Left forelimb (tissue), 1 donor: ENCODE data around the gene CCDC137.

ENCODE experiments used
- DNase-seq: peaks from one replicate; pipeline ENCODE4 v3.0.0-alpha.2; 2018; ENCODE audit warnings: low spot score

The CCDC137 gene

GRCh38 chr17:81702934-81703746 is 36.6 kb downstream of the CCDC137 start, which contains the start of gene MRPL12:
Gene MRPL12 (plus strand): TSS chr17:81703367. CDS start chr17:81703502, 135 bp downstream.
- peak; percentile 93 for DNase-seq

GRCh38 chr17:81703747-81704654 is 37.5 kb downstream of the CCDC137 start:
- DNase-seq = no peak

GRCh38 chr17:81705518-81706231 is 39.1 kb downstream of the CCDC137 start:
- DNase-seq = no peak

- DNase-seq = no peak
Observed at GRCh38 chr17:81706232-81706611, 39.7 kb downstream of the CCDC137 start.

- DNase-seq = no peak
Observed at GRCh38 chr17:81706757-81707624, 40.5 kb downstream of the CCDC137 start.

DNA sequence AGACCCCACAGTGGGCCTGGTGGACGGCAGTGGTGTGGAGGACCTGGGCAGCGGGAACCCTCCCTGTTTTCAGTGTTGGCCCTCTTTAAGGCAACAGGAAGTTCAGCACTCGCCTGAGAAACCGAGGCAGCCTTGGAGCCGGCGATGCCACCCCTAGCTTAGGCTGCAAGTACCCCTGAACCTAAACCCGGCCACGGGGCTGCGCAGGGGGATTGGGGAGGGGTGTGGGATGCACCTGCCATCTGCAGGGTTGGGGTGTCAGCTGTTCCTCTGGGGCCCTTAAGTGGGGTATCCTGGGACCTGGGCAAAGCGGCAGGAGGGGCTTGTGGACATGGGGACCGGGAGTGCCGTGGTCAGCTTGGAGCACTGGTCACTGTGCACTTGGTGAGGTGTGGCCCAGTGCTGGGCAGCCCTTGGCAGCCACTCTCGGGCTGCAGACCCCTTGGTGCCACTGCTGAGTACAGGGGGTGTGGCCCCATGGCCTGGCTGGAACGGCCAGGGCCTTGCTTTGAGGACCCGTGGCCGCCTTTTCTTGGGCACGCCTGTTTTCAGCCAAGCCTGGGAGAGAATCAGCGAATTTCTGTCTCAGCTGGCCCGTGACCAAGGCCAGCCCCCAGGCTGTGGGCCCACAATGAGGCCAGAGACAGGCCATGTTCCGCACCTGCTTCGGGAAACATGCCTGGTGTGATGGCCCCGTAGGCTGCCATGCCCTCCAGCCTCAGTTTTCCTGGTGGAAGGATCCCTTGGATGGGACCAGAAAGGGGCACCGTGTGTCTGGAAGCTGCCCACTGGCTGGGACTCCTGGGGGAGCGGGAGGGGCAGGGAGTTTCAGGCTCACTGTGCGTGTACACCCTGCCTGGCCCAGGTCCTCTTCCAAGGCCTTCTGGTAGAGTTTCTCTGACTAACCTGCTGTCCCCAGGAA is 41.4 kb downstream of the CCDC137 start:
- DNase-seq = no peak

DNA sequence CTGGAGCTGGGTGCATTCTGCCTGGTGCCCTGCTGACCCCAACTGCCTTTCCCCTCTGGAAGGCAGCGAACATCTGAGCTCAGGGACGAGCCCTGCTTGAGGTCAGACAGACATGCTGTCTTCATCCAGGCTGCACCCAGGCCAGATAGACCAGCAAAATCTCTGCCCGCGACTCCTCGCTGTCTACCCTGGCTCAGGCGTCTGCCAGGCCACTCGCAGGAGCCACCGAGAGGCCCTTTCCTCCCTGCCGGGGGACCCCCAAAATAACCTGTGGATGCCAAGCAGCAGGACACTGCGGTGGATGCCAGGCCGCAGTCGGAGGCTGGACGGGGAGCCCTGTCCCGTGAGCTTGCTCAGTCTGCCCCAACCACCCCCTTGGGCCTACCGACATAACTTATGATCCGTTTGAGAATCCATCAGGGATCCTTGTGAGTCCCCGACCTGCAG is 42.2 kb downstream of the CCDC137 start:
- DNase-seq = no peak

DNA sequence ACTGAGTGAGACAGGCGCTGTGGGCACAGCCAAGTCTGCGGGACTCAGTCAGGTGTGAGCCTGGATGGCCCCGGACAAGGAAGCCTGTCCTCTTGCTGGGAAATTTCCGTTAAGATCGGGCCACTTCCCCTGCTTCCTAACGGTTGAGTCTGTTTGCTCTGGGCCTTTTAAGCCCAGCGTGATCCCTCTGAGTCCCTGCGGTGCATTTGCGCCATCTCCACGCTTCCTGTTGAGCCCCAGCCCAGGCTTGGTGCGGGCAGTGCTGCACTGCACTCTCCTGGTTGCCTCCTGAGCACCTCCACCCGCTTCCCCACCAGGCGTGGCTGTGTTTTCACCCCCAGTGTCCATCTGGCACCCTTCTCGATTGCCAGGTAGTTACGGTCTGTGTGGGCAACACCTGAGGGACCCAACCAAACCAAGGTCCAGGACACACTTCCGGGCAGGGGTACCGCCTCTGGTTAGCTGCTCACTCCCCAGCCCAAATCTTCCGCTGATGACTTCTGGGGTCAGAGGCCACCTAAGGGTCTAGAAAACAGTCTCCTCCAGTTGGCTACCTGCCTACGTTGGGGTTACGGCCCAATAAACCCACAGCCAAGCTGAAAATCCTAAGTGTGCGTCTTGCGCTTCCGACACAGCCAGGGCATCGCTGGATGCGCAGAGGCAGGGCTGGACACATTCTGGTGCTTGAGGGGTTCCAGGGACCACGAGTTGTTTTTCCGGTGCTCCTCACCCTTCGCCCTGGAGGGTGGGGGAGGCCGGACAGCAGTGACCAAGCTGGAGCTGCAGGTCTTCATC is 44.2 kb downstream of the CCDC137 start:
- no peak for DNase-seq

DNA sequence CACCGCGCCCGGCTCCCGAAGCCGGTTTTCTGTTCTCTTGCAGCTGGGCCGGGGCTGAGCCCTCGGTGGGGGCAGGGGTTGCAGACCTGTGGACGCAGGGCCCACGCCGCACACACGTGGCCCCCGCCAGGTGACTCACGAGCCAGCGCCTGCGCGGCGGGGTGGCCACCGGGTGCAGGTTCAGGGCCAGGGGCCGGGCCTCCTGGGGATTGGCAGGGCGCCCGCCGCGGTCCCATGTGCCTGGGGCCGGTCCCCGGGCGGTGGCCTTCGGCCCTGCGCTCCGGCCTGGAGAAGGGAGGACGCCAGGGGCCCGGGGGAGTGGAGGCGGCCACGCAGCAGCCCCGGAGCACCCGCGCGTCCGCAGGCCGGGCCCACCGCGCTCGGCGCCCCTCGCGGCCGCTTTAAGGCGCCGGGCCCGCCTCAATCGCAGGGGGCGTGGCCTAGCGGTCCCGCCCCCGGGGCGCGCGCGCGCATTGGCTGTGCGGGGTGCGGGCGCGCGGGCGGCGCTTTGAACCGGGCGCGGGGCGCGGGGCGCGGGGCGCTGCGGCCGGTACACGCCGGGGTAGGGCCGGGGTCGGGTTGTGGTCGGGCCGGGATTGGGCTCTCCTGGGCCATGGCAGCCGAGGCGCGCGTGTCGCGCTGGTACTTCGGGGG is 45.4 kb downstream of the CCDC137 start, which contains the start of gene SLC25A10:
Gene SLC25A10 (plus strand): TSS at position 471 of the 654 bp plus-strand sequence. CDS start 143 bp downstream, at position 614.
- peak; percentile 84 for DNase-seq

- no peak for DNase-seq
Observed at GRCh38 chr17:81712468-81713003, 46.0 kb downstream of the CCDC137 start.

- no peak for DNase-seq
Observed at GRCh38 chr17:81713004-81713555, 46.5 kb downstream of the CCDC137 start.

DNA sequence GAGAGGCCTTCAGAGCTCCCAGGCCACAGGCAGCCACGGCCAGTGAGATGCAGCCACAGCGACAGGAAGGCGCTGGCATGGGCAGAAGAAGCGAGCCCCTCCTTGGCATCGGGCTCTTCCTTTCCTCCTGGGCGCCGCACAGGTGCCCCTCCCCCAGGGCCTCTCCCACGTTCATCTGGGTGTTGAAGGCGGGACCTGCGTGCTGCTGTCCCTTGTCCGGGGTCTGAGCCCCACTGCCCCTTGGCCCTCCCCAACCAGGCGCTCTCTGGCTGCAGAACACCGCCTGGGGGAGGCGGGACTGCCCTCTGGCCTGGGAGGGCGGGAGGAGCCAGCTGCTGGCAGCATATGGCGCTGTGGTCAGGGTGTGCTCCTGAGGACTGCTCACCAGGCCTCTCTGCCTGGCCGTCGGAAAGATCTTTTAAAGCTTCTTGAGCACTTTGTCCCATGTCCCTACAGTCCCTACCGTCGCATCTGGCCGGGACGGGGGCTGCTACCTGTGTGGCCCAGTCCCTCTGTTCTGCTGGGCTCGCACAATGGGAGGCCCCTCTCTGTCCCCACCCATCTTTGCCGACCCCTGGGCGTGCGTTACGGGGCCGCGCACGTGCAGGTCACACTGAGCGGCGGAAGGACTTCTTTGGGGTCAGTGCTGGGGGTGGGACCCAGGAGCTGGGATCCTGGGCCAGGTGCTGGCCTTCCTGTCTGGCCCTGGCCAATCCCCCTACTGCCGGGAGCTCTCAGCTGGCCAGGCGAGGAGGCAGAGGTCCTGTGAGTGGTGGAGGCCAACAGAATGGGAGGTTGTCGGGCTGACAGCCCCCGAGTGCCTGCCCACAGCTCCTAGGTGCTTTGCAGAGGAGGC is 47.2 kb downstream of the CCDC137 start:
- DNase-seq = no peak

DNA sequence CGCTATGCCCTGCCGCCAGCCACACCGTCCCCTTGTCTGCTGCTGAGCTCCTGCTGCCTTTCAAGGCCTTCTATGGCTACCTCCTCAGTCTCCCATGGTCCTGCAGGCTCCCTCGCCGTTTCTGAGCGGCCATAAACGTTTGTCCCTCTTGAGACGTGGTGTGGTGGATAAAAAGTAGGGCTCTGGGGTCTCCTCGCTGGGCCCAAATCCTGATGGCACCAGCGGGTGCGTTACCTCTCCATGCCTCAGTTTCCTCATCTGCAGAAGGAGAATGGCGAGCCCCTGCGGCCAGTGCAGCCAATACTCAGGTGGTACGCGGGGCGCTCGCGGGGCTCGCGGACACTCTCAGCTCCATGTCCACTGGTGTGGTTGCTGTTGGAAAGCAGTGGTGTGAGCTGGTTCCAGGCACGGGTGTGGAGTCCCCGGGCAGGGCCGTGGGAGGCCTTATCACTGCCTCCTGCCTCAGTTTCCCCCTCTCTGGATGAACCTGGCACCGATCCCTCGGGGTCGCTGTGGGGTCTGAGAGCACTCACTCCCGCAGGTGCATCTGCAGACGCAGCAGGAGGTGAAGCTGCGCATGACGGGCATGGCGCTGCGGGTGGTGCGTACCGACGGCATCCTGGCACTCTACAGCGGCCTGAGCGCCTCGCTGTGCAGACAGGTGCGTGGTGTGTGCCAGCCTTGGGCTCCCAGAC is 48.0 kb downstream of the CCDC137 start:
- no peak for DNase-seq

- DNase-seq = no peak
Observed at GRCh38 chr17:81715107-81715871, 48.8 kb downstream of the CCDC137 start.

DNA sequence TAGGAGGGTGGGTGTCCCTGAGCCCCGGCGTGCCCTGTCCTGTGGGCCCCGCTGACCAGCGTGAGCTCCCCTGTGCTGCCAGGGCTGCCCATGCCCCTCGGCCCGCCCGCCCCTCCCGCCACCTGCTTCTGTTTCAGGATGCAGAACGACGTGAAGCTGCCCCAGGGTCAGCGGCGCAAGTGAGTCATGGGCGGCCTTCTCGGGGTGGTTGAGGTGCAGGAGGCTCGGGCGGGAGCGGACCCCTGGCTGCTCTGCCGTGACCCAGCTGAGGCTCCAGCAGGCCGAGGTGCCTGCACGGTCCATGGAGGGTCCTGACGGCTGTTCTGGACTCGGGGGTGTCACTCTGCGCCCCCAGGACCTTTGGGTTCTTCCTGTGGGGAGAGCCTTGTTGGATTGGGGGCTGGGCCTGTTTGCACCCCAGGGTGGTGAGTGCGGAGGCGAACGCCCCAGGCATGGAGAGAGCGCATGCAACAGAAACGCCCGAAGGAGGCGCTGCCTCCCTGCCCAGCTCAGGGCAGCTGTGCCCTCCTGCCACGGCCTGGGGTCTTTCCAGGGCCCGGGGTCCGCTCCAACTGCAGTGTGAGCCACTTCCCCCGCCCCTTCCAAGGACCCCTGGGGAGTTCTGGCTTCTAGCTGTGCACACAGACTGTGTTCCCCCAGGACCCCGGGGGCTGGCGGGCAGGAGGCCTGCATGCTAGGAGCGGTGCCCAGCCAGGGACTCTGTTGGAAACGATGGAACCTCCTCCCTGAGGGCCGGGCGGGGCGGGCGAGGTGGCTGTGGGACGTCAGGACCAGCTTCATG is 49.5 kb downstream of the CCDC137 start:
- no peak for DNase-seq
